Transverse colon (tissue), 4 donors: Measurements from ENCODE around the gene IL21. TPM values are rescaled to one million over a fixed set of nuclear protein-coding genes. Genes with fewer than 3 reads are reported as not detected.
"Not testable (repeated sequence)": the region's sequence is repeated elsewhere in the genome, so short reads cannot be mapped to it uniquely, and the experiment has no call there.

ENCODE experiments used
- DNase-seq: peaks from one replicate; pipeline ENCODE4 v3.0.0-alpha.2; 2019
- H3K27ac ChIP-seq, 4 donors: fragments of 200-600 bp; sonication (generic); 2 replicates each; pipeline ENCODE4 v1.5.1; 2016 to 2018; ENCODE audit warnings: inconsistent platforms in 4 of 4
- H3K27me3 ChIP-seq: fragments of 200-600 bp; sonication (generic); 2 replicates; pipeline ENCODE4 v1.5.1; 2017; ENCODE audit warnings: inconsistent platforms
- H3K36me3 ChIP-seq, 4 donors: fragments of 200-600 bp; sonication (generic); 2 replicates each; pipeline ENCODE4 v1.5.1; 2017 to 2019; ENCODE audit warnings: inconsistent platforms in 4 of 4
- H3K4me1 ChIP-seq, 4 donors: fragments of 200-600 bp; sonication (generic); 2 replicates each; pipeline ENCODE4 v1.5.1; 2017 to 2020; ENCODE audit warnings: inconsistent platforms in 4 of 4
- H3K4me3 ChIP-seq, 4 donors: fragments of 200-600 bp; sonication (generic); 1 replicate in 1 of 4; 2 replicates in 3 of 4; pipeline versions ENCODE4 v1.5.1 to v1.6.1; 2017 to 2019; ENCODE audit warnings: inconsistent platforms in 4 of 4
- H3K9me3 ChIP-seq, 2 donors: fragments of 200-600 bp; sonication (generic); 2 replicates each; pipeline ENCODE4 v1.5.1; 2017 to 2019; ENCODE audit warnings: inconsistent platforms in 2 of 2
- EP300 ChIP-seq: sonication (generic); formaldehyde crosslinking; IDR thresholded peaks from one replicate; pipeline ENCODE4 v1.6.1; 2017; ENCODE audit warnings: antibody characterized with exemption, low read depth
- POLR2A ChIP-seq: fragments of 450-650 bp; IDR thresholded peaks from one replicate; pipeline ENCODE4 v1.6.1; 2016; ENCODE audit warnings: antibody characterized with exemption, mild to moderate bottlenecking, moderate library complexity
- POLR2AphosphoS5 ChIP-seq, 3 donors: sonication (generic); formaldehyde crosslinking; IDR thresholded peaks; one replicate each; pipeline ENCODE4 v1.6.1; 2016; ENCODE audit warnings: antibody characterized with exemption in 3 of 3
- WGBS, 2 donors: methylation state at CpG; one replicate each; pipeline ENCODE4 v1.1.5; 2018; ENCODE audit warnings: low coverage in 1 of 2; 5-methylcytosine and 5-hydroxymethylcytosine counted together
- in situ Hi-C, 4 donors: fragments of 200-750 bp; cut with MboI; loops; one replicate each; pipeline versions ENCODE4 v1.15.0 to v1.15.1; 2017; ENCODE audit warnings: low sequenced_read_pairs in 3 of 4, low pct_ligation_motif_present in 1 of 4, low pct_unique_long_range_greater_than_20kb in 1 of 4
- intact Hi-C: fragments of 100-400 bp; cut with DNase I; formaldehyde crosslinking; loops from one replicate; pipeline ENCODE4 v1.15.1; 2023; ENCODE audit warnings: low total_unique reads
- total RNA-seq, 4 donors: library from RNA; depleted of rRNA; stranded (reverse); fragments of >200 nt; gene quantifications; one replicate each; pipeline ENCODE4 v1.1.0, GENCODE V29; 2016
- TF ChIP-seq, protein P1 (sequence below), 5 experiments: fragments of 200-600 bp in 3 of 5; fragments of 450-650 bp in 2 of 5; sonication (generic) in 3 of 5; IDR thresholded peaks; 1 replicate in 2 of 5; 2 replicates in 3 of 5; pipeline ENCODE4 v1.5.1; 2016 to 2017; ENCODE audit warnings: antibody characterized with exemption in 5 of 5, inconsistent platforms in 3 of 5, mild to moderate bottlenecking in 2 of 5, moderate library complexity in 1 of 5

IL21 gene
- total RNA-seq, 4 donors from 2014 or later: 0.16 TPM; not detected in 3

GRCh38 chr4:122577189-122577553 is 43.7 kb downstream of the IL21 start:
- Histone ChIP-seq H3K27me3 (no peaks in the 10 kb centered on the region), H3K9me3 (no peaks in the 10 kb centered on the region), H3K36me3 (no peaks in the 10 kb centered on the region), H3K4me3 (no peak overlapping the region), H3K27ac (no peak overlapping the region), H3K4me1 (no peaks in the 10 kb centered on the region)
- intact Hi-C loops: no loop called here
- TF ChIP-seq, protein P1, sequence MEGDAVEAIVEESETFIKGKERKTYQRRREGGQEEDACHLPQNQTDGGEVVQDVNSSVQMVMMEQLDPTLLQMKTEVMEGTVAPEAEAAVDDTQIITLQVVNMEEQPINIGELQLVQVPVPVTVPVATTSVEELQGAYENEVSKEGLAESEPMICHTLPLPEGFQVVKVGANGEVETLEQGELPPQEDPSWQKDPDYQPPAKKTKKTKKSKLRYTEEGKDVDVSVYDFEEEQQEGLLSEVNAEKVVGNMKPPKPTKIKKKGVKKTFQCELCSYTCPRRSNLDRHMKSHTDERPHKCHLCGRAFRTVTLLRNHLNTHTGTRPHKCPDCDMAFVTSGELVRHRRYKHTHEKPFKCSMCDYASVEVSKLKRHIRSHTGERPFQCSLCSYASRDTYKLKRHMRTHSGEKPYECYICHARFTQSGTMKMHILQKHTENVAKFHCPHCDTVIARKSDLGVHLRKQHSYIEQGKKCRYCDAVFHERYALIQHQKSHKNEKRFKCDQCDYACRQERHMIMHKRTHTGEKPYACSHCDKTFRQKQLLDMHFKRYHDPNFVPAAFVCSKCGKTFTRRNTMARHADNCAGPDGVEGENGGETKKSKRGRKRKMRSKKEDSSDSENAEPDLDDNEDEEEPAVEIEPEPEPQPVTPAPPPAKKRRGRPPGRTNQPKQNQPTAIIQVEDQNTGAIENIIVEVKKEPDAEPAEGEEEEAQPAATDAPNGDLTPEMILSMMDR (IDR thresholded peaks at IDR 0.05): no peak
- TF ChIP-seq POLR2AphosphoS5 (IDR thresholded peaks at IDR 0.05): no peak
- in situ Hi-C loops: loop anchor here in 1 of 4 donors (25.0 kb wide), 1 partner anchor 335 kb away; the partner anchor contains the start of gene NUDT6
- WGBS, 2 donors: 48 to 56% methylated on average over 2 of the region's 2 CpGs
- DNase-seq: no peak

- in situ Hi-C loops: loop anchor here in 1 of 4 donors (25.0 kb wide), 1 partner anchor 336 kb away; the partner anchor contains the start of gene NUDT6
These were observed 44.3 kb downstream of the IL21 start for GRCh38 chr4:122576261-122577188.

GRCh38 chr4:122574347-122574746 is 46.5 kb downstream of the IL21 start:
- in situ Hi-C loops, H3K36me3 ChIP-seq, H3K9me3 ChIP-seq, DNase-seq, H3K27ac ChIP-seq, H3K4me3 ChIP-seq, H3K4me1 ChIP-seq, H3K27me3 ChIP-seq, intact Hi-C loops: not testable (repeated sequence)
- WGBS, 2 donors: 93% methylated on average over 10 of the region's 10 CpGs; no CpG with 5 or more reads in 1 of the 2 donors

More at GRCh38 chr4:122576261-122577188, 44.3 kb downstream of the IL21 start:
- H3K36me3 ChIP-seq: no peaks in the 10 kb centered on the region
- no peak overlapping the region for H3K4me3 ChIP-seq
- intact Hi-C loops: no loop called here
- H3K9me3 ChIP-seq: no peaks in the 10 kb centered on the region
- no peaks in the 10 kb centered on the region for H3K27me3 ChIP-seq
- no peak overlapping the region for H3K27ac ChIP-seq
- TF ChIP-seq POLR2AphosphoS5 (IDR thresholded peaks at IDR 0.05) (no peak), EP300 (no peak), POLR2A (no peak)
- TF ChIP-seq, protein P1 (IDR thresholded peaks at IDR 0.05): peak in 4 of 5 experiments; percentile 15 to 24 (median 17)
- WGBS, 2 donors: 31 to 71% methylated on average over 3 to 5 of the region's 5 CpGs
- no peak for DNase-seq
- no peaks in the 10 kb centered on the region for H3K4me1 ChIP-seq

DNA sequence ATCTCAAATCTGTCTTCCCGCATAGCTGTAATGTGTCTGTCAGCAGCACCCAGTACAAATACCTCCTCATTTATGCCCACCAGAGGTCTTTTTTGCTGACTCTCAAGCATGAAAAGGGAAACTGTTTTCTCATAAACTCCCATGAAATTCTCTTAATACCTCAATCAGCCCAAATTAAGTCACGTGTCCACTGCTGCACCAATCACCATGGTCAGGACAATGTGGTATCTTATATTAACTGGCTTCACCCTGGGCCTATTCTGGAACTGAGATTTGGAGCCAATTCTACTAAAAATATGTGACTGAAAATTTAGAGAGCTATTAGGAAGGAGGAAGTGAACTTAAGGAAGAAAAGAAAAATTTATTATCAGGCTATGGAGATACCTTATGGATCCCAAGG is 58.4 kb downstream of the IL21 start:
- Histone ChIP-seq H3K27me3 (no peaks in the 10 kb centered on the region), H3K27ac (no peak overlapping the region), H3K9me3 (no peaks in the 10 kb centered on the region), H3K36me3 (no peaks in the 10 kb centered on the region), H3K4me1 (no peaks in the 10 kb centered on the region), H3K4me3 (no peak overlapping the region)
- DNase-seq: no peak
- 20 to 75% methylated on average over 1 to 2 of the region's 2 CpGs for WGBS, 2 donors
- intact Hi-C loops: no loop called here
- TF ChIP-seq POLR2AphosphoS5 (IDR thresholded peaks at IDR 0.05): no peak
- TF ChIP-seq POLR2A: no peak
- TF ChIP-seq, protein P1 (IDR thresholded peaks at IDR 0.05): no peak
- TF ChIP-seq EP300: no peak
- in situ Hi-C loops: no loop called here

Other genes with a start within 250 kb of the IL21 start
- gene ADAD1, start 242.1 kb downstream of the IL21 start, total RNA-seq: not detected
- gene IL2, start 164.3 kb downstream of the IL21 start, total RNA-seq: not detected
- 1 to 10 TPM in 3 of 4 donors, under 1 TPM in 1; 0.60 to 6.0 (median 3.3) TPM for gene BBS12, start 111.6 kb upstream of the IL21 start, total RNA-seq
- gene FGF2, start 205.8 kb upstream of the IL21 start, total RNA-seq: 1 to 10 TPM; 1.9 to 8.6 (median 5.8) TPM